Measurements from ENCODE around the gene FKBP10. TPM values are rescaled to one million over a fixed set of nuclear protein-coding genes. Genes with fewer than 3 reads are reported as not detected.
A peak's percentile ranks its signal among the peaks of the same experiment; 100 is the strongest.

The FKBP10 gene
- total RNA-seq, 2 donors from 2014 or later, result not detected

DNA sequence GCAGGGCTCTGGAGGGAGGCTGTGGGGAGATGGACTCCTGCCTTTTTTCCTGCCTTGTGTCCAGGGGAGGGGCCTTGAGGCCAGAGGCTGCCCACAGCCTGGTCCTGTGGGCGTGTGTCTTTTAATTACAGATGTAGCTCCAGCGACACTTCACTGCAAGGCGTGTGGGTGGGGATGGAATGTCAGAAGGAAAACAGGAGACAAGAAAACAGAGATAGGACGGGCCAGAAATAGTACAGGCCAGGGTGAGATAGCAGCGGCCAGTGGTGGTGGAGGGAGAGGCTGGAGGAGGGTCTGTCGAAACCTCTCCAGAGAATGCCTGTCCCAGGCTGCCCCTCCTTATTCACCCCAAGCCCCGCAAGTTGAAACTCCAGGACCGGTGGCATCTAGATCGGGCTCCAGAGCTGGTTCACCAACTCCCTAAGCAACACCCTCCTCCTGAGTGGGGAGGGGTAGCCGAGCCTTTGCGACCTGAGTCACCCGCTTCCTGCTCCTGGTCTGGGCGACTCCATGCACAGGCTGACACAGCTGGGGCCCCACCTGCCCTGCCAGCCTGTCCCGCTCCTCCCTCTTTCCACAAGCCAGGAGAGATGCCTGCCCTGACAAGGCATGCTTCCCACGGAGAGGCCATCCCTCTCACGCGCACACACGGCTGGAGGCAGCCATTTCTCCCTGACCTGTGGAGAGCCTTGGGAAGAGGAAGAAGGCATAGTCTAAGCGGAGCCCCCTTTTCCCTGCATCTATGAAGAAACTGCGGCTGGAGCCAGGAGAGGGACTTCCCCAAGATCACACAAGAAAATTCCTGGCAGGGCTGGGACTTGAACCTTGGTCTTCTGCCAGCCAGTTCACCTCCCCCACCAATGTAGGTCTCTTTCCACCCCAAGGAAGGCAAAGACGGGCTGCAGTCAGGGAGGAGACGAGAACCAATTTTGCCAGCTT is 19.7 kb upstream of the FKBP10 start:
- ATAC-seq (no peak), DNase-seq (no peak)
- Mint-ChIP-seq H3K4me3 (no peak overlapping the region), H3K36me3 (ENCODE audit: low read depth) (no peaks in the 10 kb centered on the region), H3K4me1 (peaks cover 7% of the 10 kb centered on the region), H3K27ac (no peak overlapping the region), H3K27me3 (no peaks in the 10 kb centered on the region)
- H3K9me3 ChIP-seq (ENCODE audit: control insufficient read depth, low read length, poor library complexity, severe bottlenecking), result no peaks in the 10 kb centered on the region

DNA sequence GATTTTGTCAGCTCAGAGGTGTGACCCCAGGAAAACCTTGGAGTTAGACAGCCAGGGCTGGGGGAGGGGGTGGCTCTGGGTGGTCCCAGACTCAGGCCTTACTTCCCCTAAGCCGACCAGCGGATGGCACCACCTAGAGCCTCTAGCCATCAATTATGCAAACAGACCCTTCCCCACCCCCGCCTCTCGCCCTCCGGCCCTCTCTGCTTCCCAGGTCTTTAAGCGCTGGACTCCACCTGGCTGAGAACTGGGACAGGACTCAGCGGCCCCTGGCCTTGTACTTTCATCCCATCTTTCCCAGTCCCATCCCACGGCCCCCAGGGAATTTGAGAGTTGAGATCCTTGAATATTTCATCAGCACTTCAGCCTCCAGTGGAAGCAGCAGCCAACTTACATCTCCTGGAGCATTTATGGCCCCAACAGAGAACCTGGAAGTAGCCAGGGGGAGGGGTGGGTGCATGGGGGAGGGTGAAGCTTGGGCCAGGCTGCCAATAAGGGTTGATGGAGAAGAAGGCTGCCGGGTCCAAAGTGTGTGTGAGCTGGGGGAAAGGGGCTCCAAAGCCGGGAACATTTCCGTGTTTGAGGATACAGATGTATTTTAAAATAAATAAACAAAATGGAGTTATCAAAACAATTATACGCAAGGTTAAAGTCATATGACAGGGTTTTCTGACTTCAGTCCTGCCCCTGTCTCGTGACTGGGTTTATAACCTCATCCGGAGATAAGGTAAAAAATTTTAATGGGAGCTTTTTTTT is 18.8 kb upstream of the FKBP10 start:
- no peaks in the 10 kb centered on the region for H3K9me3 ChIP-seq (ENCODE audit: control insufficient read depth, low read length, poor library complexity, severe bottlenecking)
- H3K27ac Mint-ChIP-seq, result no peak overlapping the region
- ATAC-seq (no peak), DNase-seq (no peak)
- H3K4me1 Mint-ChIP-seq, result peaks cover 5% of the 10 kb centered on the region
- H3K4me3 Mint-ChIP-seq, result no peak overlapping the region
- H3K36me3 Mint-ChIP-seq (ENCODE audit: low read depth), result no peaks in the 10 kb centered on the region
- no peaks in the 10 kb centered on the region for H3K27me3 Mint-ChIP-seq

DNA sequence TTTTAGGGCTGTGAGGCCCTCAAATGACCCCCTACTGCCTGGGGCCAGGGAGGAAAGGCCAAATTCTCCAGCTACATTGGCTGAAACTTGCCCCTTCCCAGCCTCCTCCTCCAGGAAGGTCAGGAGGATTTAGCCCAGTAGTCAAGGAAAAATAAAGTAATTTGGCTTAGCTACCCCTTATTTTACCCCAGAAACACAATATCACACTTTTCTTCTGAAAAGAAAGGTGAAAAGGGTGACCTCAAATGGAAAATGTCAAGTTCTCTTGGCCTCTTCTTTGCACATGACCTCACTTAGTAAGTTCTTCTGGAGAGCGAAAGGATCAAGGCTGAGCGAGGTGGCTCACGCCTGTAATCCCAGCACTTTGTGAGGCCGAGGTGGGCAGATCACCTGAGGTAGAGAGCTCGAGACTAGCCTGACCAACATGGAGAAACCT is 18.2 kb upstream of the FKBP10 start:
- no peak overlapping the region for H3K27ac Mint-ChIP-seq
- no peaks in the 10 kb centered on the region for H3K9me3 ChIP-seq (ENCODE audit: control insufficient read depth, low read length, poor library complexity, severe bottlenecking)
- no peak for ATAC-seq
- H3K36me3 Mint-ChIP-seq (ENCODE audit: low read depth), result no peaks in the 10 kb centered on the region
- no peaks in the 10 kb centered on the region for H3K27me3 Mint-ChIP-seq
- H3K4me3 Mint-ChIP-seq, result no peak overlapping the region
- peaks cover 5% of the 10 kb centered on the region for H3K4me1 Mint-ChIP-seq
- no peak for DNase-seq

DNA sequence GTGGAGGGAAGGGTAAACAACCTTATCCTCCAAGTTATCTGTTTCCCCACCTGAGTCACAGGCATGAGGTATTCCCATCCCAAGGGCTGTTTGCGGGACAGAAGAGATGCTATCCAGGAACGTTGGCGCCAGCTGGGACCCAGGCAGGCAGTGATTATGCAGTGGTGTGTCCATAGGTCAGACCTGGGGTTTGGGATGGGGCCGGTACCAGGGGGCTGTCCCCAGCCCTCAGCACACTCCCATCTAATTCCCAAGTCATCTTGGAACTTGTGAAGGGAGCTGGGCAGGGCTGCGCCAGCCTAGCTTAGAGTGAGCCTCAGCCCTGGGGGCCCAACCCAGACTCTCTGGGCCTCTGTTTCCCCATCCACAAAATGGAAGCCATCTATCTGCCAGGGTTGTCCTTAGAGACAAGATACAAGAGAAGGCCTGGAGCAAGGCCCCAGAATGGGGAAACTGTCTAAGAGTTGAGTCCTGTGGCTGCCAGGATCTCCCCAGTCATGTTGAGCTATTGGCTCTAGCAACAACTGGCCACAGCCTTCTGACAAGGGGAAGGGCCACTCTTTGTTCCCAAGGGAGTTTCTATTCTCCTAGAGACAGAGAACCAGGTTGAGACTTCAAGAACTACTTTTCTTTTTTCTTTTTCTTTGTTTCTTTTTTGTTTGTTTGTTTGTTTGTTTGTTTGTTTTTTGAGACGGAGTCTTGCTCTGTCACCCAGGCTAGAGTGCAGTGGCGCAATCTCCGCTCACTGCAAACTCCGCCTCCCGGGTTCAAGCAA is 16.5 kb upstream of the FKBP10 start:
- ATAC-seq (no peak), DNase-seq (no peak)
- Mint-ChIP-seq H3K4me3 (no peak overlapping the region), H3K36me3 (ENCODE audit: low read depth) (no peaks in the 10 kb centered on the region), H3K4me1 (no peaks in the 10 kb centered on the region), H3K27me3 (no peaks in the 10 kb centered on the region), H3K27ac (no peak overlapping the region)
- no peaks in the 10 kb centered on the region for H3K9me3 ChIP-seq (ENCODE audit: control insufficient read depth, low read length, poor library complexity, severe bottlenecking)

DNA sequence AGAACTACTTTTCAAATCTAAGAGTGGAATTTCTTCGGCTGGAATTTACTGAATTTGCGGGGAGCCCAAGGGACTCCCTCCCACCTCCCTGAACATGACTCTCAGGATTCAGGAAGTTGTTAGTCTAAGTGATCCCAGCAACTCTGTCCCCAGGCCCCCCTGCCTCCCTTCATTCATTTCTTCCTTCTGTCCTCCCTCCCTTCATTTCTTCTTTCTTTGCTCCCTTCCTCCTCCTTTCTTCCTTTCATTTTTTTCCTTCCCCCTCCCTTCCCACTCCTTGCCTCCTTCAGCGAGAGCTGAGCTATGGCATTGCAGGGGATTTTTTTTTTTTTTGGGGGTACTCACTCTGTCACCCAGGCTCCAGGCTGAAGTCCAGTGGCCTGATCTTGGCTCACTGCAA is 15.4 kb upstream of the FKBP10 start:
- Mint-ChIP-seq H3K27me3 (no peaks in the 10 kb centered on the region), H3K4me1 (peaks cover 4% of the 10 kb centered on the region), H3K4me3 (no peak overlapping the region), H3K36me3 (ENCODE audit: low read depth) (peaks cover 2% of the 10 kb centered on the region), H3K27ac (no peak overlapping the region)
- no peaks in the 10 kb centered on the region for H3K9me3 ChIP-seq (ENCODE audit: control insufficient read depth, low read length, poor library complexity, severe bottlenecking)
- DNase-seq, result no peak
- no peak for ATAC-seq

DNA sequence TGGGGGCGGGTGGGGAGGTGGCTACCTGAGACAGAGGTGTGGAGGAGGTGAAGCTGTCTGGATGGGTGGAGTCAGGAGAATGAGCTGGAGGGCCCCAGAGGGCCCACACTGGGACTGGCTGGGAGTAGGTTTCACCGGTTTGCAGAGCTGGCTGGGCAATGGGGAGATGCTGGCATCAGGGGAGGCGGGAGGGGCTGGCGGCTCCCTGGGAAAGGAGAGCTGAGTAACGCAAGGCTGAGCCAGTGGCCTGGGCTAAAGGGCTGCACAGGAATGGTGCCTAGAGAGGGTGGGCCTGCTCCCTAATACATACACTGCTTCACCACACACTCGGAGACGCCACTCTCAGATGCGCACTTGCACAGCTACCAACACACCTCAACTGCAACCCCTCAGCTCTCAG is 13.4 kb upstream of the FKBP10 start:
- DNase-seq (no peak), ATAC-seq (no peak)
- H3K36me3 Mint-ChIP-seq (ENCODE audit: low read depth), result peaks cover 2% of the 10 kb centered on the region
- H3K27ac Mint-ChIP-seq, result no peak overlapping the region
- H3K9me3 ChIP-seq (ENCODE audit: control insufficient read depth, low read length, poor library complexity, severe bottlenecking), result no peaks in the 10 kb centered on the region
- H3K4me3 Mint-ChIP-seq, result no peak overlapping the region
- H3K27me3 Mint-ChIP-seq, result no peaks in the 10 kb centered on the region
- peaks cover 4% of the 10 kb centered on the region for H3K4me1 Mint-ChIP-seq

DNA sequence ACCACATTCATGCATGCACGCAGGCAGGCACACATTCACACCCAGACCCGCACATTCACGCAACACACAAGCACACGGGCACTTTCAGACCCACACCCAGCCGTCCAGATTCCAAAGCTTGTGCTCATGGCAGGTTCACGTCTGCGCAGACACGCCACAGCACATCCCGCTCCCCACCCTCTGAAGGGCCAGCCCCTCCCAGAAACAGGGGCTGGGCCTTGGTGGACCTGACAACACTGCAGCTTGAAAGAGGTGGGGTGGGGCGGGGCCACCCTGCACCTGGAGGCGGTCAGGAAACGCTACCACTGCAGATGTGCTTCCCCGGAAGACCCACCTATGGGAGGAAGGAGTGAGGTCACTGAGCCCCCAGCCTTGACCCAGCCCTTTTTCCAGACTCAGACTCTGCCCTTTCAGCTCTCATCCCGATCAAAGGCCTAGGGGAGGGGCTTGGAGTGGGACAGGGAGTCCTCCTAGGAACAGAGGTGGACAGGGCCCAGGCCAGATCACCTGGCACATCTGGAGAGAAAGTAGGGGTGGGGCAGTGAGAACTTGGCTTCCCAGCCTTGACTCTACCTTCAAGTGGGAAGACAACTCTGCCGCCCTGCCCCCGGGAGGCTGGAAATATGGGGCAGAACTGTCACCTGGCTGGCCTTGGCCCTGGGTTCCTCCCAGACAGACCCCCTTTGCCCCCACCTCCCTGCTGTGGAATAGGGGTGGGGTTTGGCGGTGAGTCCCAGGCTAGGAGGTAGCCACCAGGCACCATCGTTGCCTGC is 12.0 kb upstream of the FKBP10 start:
- H3K27me3 Mint-ChIP-seq, result no peaks in the 10 kb centered on the region
- ATAC-seq (peak; percentile 28), DNase-seq (no peak)
- H3K4me1 Mint-ChIP-seq, result peaks cover 4% of the 10 kb centered on the region
- no peak overlapping the region for H3K27ac Mint-ChIP-seq
- H3K4me3 Mint-ChIP-seq, result no peak overlapping the region
- peaks cover 2% of the 10 kb centered on the region for H3K36me3 Mint-ChIP-seq (ENCODE audit: low read depth)
- H3K9me3 ChIP-seq (ENCODE audit: control insufficient read depth, low read length, poor library complexity, severe bottlenecking), result no peaks in the 10 kb centered on the region

DNA sequence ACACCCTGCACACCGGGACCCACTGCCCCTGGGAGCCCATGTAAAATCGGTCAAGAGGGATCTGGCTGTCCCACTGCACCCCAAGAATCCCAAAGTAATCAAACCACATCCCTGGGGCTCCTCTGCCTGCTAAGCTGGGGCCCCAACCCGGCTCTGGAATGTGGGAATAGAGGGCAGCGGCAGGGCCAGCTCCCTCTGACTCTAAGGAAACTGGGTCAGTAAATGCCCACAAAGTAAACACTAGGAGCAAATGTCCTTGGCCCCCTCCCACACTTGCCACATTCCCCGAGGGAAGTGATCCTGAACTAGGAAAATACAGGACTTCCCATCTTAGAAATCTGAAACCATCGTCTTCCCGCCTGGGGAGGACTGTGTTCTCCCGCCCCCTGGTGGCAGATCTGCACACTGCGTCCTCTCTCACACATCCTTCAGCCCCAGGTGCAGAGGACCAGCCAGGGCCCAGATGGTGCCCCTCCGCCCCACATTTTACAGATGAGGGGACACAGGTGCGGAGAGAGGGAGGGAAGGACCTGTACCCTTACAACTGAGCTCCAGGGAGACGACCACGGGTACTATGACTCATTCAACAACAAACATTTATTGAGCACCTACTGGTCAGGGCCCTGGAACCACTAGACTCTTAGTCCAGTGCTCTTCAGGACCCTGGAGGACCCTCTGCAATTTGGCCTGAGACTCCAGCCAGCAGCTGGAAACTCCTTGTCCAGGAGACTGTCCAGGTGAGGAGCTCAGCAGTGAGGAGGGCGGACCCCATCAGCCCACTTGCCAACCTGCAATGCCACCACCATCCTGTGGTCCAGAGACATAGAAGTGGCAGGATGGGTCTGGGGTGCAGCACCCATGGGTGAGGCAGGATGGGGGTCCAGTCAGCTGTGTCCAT is 11.2 kb upstream of the FKBP10 start:
- Mint-ChIP-seq H3K27me3 (no peaks in the 10 kb centered on the region), H3K4me3 (no peak overlapping the region), H3K27ac (no peak overlapping the region), H3K4me1 (peaks cover 4% of the 10 kb centered on the region), H3K36me3 (ENCODE audit: low read depth) (peaks cover 2% of the 10 kb centered on the region)
- ATAC-seq (peak; percentile 85), DNase-seq (peak; percentile 53 to 68 (median 61))
- H3K9me3 ChIP-seq (ENCODE audit: control insufficient read depth, low read length, poor library complexity, severe bottlenecking), result no peaks in the 10 kb centered on the region

DNA sequence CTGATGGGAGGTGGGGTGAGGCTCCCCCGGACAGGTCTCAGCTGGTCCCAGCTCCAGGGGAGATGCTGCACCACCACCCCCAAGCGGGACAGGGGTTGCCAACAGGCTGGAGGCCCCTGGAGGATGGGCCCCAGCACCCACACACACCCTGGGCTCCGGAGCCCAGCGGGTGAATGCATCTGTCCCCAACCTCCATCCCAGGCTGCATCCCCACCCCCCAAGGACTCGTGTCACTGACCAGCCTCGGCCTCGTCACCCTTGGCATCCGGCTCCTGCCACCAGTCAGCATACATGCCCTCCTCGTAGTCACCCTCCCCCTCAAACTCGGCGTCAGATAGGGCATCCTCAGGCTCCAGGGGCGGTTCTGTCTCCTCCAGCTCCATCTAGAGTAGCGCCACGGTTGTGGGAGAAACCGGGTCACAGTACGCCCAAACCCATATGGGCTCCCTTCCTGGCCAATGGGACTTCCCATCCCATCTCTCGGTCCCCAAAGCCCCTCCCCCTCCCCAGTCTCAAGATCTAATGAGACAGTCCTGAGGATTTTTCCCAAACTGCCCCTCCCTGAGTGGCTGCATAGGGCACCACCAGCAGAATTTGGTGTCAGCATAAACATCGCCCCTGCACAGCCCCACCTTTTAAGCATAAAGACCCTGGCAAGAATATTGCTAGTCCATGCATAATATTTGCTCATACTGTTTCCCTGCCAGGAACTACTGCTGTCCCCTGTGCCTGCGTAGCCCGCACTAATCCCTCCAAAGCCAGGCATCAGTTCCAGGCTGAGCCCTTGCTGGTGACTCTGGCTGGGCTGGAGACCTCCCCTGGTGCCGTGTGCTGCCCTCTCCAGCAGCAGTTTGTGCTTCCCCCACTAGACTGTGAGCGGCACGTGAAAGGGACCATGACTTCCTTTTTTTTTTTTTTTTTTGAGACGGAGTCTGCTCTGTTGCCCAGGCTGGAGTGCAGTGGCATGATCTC is 9.5 kb upstream of the FKBP10 start:
- H3K27me3 Mint-ChIP-seq, result no peaks in the 10 kb centered on the region
- H3K27ac Mint-ChIP-seq, result no peak overlapping the region
- H3K36me3 Mint-ChIP-seq (ENCODE audit: low read depth), result peaks cover 2% of the 10 kb centered on the region
- no peak for ATAC-seq
- no peak for DNase-seq
- H3K9me3 ChIP-seq (ENCODE audit: control insufficient read depth, low read length, poor library complexity, severe bottlenecking), result no peaks in the 10 kb centered on the region
- H3K4me1 Mint-ChIP-seq, result peaks cover 4% of the 10 kb centered on the region
- H3K4me3 Mint-ChIP-seq, result no peak overlapping the region

DNA sequence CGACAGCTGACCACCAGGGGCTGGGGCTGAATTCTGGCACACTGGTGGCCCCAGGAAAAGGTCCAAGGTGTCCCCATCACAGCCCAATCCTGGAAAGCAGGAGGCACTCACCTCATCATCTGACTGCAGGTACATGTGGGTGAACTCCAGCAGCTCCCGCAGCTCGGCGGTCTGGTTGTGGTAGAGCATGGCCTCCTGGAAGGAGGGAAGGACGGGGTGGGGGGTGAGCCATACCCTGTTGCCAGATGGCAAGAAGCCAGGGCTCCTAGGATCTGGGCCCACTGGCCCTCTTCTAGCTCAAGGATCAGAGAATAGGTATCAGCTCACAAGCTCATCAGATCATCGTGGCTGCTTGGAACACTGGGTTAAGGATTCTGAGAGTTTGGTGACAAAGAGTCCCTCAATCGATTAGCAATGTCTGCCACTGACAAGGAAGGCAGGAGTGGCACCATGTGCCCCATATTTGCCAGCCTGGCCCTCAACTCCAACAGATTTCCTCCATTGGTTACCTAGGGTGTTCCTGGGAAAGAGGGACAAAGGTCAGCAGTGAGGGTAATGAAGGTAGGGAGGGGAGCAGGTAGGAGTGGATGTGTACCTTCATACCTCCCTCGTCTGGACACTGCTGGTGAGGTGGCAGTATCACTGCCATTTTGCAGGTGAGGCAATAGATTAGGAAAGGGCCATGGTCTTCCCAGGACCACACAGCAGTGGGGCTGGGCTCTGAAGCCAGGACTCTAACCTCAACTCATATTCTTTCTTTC is 5.9 kb upstream of the FKBP10 start:
- Mint-ChIP-seq H3K27ac (no peak overlapping the region), H3K36me3 (ENCODE audit: low read depth) (no peaks in the 10 kb centered on the region), H3K27me3 (no peaks in the 10 kb centered on the region), H3K4me3 (no peak overlapping the region), H3K4me1 (peaks cover 9% of the 10 kb centered on the region)
- H3K9me3 ChIP-seq (ENCODE audit: control insufficient read depth, low read length, poor library complexity, severe bottlenecking), result no peaks in the 10 kb centered on the region
- ATAC-seq (no peak), DNase-seq (no peak)

Data from T-helper 17 cell (primary cell).